Activated naive CD4-positive, alpha-beta T cell treated with Interleukin-2 at 50 U/mL for 16 hours (primary cell): ENCODE data around the gene CCL22.
"Not testable (repeated sequence)": the region's sequence is repeated elsewhere in the genome, so short reads cannot be mapped to it uniquely, and the experiment has no call there.

Experiments
- DNase-seq: peaks from one replicate; pipeline ENCODE4 v3.0.0-alpha.2; 2020

The CCL22 gene

DNA sequence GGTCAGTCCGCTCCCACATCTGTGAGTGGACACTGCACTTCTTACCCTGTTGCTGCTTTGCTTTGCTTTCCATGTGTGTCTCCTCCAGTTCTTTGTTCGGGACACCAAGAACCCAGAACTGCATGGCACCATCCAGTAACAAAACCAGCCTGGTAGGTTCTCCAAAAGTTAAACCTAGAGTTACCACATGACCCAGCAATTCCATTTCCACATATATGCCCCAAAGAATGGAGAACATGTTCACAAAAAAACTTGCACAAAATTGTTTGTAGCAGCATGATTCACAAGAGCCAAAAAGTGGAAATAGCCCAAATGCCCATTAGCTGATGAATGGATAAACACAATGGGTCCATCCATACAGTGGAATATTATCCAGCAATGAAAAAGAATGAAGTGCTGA lies 10.3 kb upstream of the CCL22 start:
- no peak for DNase-seq

DNA sequence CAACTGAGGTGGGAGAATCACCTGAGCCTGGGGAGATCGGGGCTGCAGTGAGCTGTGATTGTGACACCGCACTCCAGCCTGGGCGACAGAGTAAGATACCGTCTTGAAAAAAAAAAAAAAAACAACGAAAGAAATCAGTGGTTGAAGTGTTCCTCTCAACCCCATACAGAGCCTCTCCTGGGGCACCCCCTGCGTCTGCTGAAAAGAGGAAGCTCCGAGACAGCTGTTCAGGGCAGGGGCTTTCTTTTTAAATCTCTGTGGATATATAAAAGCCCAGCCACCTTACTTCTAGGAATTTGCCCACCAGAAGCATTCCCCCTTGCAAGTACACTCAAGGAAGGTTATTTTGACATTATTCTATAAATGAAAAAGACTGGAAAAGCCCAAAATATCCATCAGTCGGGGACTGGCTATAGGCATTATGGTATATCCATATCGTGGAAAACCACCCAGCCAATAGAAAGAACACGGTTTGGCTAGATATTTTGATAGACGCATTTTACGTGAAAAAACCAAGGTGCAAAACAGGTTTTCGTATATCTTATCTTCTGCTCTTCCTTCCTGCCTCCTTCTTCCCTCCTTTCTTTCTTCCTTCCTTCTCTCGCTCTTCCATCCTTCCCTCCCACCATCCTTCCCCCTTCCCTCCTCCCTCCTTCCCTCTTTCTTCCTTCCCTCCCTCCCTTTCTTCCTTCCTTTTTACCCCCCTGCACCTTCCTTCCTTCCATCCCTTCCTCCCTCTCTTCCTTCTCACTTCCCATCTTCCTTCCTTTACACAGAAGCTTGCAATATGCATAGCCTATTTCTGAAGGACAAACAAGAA lies 9.2 kb upstream of the CCL22 start:
- DNase-seq, result no peak

DNA sequence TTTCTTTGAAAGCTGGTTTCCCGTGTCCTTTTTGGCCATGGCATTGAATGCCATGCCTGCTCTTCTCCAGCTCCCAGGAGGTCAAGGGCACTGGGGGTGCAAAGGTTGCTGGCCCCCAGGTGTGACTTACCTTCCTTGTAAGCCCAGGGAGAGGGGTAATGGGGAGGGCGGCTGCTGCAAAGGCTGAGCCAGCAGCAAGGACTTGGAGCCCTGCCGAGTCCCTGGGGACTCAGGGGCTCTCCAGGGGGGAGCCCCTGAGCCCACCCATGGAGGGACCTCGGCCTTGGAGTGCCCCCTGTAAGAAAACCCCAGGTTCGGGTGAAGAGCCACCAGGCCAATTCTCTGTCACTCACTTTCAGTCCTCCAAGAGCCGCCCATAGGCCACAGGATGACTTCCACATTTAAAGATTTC lies 5.9 kb upstream of the CCL22 start:
- DNase-seq, result no peak

DNA sequence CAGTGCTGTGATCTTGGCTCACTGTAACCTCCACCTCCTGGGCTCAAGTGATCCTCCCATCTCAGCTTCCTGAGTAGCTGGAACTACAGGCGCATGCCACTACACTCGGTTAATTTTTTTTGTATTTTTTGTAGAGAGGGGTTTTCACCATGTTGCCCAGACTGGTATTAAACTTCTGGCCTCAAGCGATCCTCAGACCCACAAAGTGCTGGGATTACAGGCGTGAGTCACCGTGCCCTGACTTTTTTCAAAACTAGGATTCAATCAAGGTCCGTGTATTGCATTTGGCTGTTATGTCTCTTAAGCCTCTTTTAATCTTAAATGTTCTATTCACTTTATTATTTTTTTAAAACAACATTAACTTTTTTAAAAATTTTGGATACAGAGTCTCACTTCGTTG lies 4.3 kb upstream of the CCL22 start:
- no peak for DNase-seq

DNA sequence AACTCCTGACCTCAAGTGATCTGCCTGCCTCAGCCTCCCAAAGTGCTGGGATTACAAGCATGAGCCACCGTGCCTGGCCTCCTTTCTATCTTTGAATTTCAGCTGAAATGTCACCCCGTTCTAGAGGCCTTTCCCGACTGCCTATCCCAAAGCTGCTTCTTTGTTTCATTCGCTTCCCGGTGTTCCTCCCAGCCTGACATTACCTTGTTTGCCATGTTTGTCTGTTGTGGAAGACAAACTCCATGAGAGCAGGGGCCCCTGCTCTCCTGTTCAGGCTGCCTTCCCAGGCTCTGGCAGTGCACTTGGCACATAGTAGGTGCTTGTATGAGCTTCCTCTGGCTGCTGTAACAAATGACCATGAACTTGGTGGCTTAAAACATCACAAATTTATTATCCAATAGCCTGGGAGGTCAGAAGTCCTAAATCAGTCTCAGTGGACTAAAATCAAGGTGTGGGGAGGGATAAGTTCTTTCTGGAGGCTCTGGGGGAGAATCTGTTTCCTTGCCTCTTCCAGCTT lies 2.6 kb upstream of the CCL22 start:
- no peak for DNase-seq

DNA sequence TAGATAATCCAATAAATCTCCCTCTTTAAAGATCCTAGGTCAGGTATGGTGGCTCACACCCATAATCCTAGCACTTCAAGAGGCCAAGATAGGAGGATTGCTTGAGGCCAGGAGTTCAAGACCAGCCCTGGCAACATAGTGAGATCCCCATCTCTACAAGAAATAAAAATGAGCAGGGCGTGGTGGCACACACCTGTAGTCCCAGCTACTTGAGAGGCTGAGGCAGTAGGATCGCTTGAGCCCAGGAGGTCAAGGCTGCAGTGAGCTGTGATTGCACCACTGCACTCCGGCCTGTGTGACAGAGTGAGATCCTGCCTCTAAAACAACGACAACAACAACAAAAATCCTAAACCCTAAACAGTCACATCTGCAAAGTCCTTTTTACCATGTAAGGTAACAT lies 2.0 kb upstream of the CCL22 start:
- DNase-seq, result no peak

DNA sequence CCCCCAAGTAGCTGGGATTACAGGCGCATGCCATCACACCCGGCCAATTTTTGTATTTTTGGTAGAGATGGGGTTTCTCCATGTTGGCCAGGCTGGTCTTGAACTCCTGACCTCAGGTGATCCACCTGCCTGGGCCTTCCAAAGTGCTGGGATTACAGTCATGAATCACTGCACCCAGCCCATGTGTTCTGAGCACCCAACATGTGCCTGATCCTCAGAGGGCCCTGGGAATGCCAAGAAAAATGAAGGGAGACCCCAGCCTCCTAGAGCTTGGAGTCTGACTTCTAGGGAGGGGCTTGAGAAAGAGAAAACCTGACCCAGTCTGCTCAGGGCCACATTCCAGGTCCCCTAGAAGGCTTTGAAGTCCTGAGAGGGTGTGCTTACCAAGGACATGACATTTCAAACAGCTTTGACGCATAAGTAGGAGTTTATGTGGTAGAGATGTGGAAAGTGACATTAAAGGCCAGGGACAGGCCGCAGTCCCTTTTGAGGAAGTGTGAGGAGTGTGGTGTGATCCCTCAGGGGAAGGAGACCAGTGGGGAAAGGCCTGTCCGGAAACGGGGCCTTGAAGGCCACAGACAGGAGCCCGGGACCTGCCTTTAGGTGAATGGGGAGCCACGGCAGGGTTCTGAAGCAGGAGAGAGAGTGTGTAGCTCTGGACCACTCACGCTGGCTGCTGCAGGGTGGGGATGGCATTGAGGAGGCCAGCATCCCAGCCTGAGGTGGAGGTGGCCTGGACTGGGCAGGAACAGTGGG lies 1.1 kb upstream of the CCL22 start:
- no peak for DNase-seq

DNA sequence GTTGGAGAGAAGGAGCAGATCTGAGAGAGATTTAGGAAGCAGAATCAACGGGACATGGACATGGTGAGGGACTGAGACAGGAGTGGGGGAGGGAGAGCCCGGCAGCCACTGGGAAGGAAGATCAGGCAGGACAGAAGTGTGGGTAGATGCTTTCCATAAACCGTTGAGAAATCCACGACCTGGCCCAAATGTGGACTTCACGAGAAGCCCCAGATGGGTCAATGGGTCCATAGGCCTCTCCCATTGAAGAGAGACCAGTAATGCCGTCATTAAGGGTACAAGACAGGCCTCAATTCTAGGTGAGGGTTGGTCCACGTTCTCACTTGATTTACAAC lies 530 bp upstream of the CCL22 start:
- DNase-seq, result no peak

DNA sequence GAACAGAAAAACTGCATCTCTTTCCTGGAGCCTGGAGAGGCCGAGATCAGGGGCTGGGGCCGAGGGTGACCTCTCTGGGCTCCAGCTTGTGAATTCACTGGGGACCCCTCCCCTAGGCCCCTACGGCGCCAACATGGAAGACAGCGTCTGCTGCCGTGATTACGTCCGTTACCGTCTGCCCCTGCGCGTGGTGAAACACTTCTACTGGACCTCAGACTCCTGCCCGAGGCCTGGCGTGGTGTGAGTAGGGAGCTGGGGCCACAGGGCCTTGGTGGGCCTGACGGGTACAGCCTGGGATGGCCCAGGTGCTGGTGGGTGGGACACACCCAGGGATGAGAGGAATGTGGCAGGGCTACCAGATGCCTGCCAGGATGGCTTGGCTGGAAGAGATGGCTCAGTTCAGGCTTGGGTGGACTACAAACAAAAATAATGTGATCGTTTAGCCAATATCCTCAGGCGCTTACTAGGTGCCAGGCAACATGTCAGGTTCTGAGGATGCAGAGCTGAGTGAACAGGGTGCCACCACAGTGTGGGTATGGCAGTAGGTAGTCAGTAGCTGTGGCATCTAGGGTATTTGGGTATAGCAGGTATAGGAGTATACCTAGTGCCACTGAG lies 1.8 kb downstream of the CCL22 start:
- DNase-seq, result no peak

DNA sequence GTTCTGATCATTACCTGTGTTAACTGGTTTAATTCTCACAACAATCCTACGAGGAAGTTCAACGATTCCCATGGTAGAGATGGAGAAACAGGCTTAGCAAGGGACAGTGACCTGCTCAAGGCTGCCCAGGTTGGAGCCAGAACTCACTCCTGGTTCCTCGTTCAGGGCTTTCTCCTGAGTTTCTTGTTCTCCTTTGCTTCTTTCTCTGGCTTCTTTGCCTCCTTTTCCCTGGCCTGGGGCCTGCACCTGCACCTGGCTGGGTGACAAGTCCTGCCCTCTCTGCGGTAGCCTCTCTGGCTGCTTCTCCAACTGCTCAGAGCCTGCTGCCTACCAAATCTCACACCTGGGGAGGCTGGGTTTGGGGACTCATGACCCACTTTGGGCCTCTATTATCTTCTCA lies 2.8 kb downstream of the CCL22 start:
- DNase-seq, result no peak

DNA sequence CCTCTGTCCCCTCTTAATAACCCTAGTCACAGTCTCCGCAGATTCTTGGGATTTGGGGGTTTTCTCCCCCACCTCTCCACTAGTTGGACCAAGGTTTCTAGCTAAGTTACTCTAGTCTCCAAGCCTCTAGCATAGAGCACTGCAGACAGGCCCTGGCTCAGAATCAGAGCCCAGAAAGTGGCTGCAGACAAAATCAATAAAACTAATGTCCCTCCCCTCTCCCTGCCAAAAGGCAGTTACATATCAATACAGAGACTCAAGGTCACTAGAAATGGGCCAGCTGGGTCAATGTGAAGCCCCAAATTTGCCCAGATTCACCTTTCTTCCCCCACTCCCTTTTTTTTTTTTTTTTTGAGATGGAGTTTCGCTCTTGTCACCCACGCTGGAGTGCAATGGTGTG lies 5.6 kb downstream of the CCL22 start:
- no peak for DNase-seq

DNA sequence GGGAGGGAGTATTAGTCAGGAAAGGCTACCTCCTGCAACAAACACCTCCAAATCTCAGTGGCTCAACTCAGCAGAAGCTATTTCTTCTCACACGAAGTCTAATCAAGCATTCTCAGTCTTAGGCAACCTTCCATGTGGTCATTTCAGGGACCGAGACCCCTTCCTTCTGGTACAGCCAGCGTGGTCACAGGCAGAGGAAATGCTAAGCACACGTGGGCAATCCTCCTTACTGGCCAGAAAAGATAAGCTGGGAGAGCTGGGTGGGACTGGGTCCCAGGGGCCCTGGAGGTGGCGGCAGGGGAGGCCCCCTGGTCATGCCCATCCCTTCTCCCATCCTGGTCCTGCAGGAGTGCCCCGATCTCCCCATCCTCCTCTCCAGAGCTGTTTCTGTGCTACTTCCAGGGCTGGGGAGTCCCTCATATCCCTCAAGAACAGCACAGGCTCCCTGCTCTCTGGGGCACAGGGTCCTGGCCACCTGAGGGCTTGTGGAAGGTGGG lies 8.0 kb downstream of the CCL22 start:
- no peak for DNase-seq

DNA sequence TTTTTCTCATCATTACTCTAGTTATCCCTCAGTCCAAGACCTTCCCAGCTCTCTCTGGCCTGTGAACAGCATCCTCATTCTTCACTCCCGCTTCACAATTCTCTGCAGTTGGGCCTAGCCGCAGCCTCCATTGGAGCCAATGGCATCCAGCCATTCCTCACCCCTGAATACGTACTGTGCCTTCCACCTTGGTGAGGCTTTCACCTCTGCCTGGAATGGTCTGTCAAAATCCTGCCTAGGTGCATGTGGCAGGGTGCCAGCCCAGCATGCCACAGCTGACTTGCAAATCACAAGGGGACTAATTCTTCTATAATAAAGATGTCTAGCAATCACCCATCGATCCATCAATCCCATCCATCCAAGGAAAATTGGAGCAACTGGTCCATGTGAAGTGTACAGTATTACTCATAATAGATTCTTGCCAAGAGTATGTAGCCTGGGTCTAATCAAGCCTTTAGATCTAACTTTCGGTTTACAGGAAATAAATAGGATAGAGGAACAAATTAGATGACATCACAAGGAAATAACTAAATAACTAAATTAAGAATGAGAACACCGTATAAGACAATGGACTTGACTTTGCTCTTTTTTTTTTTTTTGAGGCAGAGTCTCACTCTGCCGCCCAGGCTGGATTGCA lies 8.7 kb downstream of the CCL22 start:
- DNase-seq, result no peak

DNA sequence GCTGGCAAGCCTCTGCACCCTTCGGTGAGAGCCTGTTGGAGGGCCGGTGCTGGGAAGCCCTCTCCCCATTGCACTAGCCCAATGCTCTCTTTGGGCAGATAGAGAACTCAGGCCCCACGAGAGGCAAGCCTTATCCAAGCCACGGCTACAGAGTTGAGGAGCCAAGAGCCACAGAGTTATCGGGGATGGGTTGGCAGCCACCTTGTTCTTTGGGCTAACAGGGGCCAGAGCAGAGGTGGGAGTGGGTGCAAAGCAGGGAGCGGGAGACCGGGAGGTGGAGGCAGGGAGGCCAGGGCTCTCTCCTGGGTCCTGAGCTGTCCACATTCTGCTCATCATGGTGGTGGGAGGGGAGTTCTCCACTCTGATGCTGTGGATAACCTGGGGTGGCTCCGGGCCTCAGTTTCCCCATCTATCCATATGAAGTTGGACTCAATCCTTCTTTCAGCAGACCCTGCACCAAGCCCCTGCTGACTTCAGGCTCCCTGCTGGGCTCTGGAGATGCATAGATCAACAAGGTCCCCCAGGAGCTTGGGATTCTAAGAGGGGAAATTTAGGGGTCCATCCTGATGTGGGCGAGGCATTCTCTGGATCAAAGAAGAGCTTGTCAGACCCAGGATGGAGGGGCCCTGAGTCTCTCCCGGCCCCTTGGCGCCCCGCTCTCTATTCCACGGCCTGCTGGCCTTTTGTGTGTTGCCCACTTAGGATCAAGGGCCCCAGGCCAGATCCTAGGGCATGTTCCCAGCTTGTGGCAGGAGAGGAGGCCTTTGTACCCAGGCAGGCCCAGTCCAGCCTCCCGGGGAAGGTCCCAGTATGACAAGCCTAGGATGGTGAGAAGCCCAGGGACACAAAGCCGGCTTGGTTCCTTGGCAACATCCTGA lies 13.2 kb downstream of the CCL22 start:
- no peak for DNase-seq

DNA sequence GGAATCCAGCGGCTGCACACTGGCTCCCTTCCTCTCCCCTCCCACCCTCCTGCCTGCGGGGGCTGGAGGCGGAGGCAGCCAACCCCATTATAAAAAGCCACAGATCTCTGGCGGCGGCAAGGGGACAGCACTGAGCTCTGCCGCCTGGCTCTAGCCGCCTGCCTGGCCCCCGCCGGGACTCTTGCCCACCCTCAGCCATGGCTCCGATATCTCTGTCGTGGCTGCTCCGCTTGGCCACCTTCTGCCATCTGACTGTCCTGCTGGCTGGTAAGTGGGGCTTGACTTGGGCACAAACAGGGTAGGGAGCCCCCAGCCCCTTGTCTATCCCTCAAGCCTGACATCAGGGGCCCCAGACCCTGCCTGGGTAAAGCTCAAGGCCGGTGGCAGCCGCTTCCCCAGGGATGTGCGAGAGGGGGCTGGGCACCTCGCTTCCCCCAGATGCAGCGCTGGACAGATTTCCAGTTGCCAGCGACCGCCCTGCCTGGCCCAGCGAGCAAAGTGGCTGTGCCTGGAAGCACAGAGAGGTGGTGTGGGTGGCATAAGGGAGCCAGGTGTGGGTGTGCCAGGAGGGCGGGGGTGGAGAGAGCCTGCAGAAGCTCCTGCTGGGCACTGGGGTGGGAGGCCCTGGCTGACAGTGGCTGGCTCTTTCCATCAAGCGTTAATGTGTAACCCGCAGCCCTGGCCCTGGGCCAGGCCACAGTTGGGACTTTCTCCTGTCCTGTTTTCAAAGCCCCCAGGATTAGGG lies 14.0 kb downstream of the CCL22 start, which contains the start of gene CX3CL1:
Gene CX3CL1 (plus strand): TSS at position 119 of the 745 bp plus-strand sequence. CDS start 79 bp downstream, at position 198.
- no peak for DNase-seq

DNA sequence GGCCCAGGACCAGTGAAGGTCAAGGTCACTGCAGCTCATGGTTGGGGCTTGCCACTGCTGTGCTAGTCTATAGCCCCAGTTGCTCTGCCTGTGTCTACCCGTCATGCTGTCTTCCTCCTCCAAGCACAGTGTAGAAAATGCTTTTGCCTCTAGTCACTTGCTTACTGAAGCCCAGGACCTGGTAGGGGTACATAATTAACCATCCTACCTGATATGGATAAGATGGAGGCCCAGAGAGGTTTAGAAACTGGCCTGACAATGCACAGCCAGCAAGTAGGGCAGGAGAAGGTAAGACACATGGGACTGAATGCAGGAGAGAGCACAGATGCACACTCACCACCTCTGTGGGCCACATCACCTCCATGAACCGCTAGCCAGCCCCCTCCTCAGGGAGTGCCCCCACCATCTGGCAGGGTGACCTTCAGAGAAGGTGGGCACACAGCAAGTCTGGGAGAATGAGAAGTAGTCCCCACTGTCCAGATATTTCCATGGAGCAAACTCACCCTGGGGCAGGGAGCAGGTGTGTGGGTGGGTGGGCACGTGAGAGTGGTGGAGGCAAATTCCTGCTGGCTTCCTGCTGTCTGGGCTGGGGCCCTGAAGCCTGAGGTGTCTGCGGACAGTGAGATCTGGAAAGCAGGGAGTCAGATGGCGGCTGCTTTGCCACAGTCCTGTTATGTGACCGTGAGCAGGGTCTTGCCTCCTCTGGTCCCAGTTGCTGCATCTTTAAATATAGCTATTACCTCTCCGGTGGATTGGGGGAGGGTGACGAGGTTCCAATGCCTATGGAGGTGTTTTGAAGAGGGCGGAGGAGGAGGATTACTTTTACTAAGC lies 14.7 kb downstream of the CCL22 start:
- DNase-seq, result no peak

DNA sequence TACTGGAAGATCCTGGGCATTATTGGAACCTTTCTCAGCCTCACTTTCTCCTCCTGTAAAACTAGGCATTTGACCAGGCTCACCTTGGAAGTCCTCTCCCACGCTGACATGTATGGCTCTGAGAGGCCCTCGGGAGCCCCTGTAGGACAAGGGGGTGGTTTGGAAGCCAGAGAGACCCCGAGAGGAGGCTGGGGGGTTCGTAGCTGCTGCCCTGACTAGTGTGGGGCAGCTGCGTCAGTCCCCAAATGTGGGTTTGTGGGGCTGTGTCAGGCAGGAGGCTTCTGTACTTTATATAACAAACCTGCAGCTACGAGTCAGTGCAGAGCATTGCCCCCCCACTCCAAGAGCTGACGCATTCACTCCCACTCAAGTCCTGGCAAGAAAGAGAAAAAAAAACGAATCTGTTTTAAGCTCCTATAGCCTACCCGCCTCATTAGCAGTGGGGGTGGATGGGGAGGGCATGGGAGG lies 15.5 kb downstream of the CCL22 start:
- DNase-seq, result peak; percentile 11

DNA sequence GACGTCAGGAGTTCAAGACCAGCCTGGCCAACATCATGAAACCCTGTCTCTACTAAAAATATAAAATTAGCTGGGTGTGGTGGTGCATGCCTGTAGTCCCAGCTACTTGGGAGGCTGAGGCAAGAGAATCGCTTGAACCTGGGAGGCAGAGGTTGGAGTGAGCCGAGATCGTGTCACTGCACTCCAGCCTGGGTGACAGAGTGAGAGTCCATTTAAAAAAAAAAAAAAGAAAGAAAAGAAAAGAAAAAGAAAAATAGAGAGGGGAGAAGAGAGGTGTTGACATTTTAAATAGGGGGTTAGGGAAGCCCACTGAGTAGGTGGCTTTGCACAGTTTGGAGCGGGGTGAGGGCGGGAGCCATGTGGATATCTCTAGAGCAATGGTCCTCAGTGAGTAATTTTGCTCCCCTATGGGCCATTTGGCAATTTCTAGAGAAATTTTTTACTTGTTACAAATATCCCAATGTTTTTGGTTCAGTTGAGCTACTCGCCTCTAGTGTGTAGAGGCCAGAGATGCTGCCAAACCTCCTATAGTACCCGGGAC lies 16.4 kb downstream of the CCL22 start:
- not testable (repeated sequence) for DNase-seq

DNA sequence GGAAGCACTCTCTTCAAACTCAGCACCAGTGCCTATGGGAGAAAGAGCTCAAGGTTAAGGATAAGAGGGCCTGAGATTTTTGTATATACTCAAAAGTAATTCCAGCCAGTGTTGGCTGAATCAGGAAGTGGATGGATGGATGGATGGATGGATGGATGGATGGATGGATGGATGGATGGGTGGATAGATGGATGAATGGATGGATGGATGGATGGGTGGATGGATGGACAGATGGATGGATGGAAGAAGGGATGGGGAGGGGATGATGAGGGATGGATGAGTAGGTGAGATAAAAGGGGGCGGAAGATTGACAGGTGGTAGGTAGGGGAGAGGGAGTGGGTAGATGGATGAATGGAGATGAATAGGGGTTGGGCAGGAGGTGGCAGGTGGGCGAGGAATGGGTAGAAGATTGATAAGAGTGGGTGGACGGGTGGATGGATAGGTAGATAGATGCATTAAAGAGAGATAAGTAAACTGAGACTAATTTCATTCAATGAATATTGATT lies 17.8 kb downstream of the CCL22 start:
- no peak for DNase-seq
